Endothelial cell (in vitro differentiated cells): ENCODE results near the gene CEP78. TPM values are rescaled to one million over a fixed set of nuclear protein-coding genes. Genes with fewer than 3 reads are reported as not detected.
"Not testable (repeated sequence)": the region's sequence is repeated elsewhere in the genome, so short reads cannot be mapped to it uniquely, and the experiment has no call there.

Experiments used
- DNase-seq: peaks from one replicate; pipeline ENCODE4 v3.0.0; 2021; ENCODE audit warnings: low spot score
- H3K27ac Mint-ChIP-seq: one replicate; pipeline ENCODE4 v1.8.0; 2021; ENCODE audit warnings: mixed read lengths, inconsistent platforms; ENCODE audit not compliant: unreplicated experiment
- H3K27me3 Mint-ChIP-seq: one replicate; pipeline ENCODE4 v1.8.0; 2021; ENCODE audit warnings: mild to moderate bottlenecking, moderate library complexity, mixed read lengths, inconsistent platforms; ENCODE audit not compliant: unreplicated experiment
- H3K36me3 Mint-ChIP-seq: one replicate; pipeline ENCODE4 v1.8.0; 2021; ENCODE audit warnings: mild to moderate bottlenecking, low read depth, mixed read lengths, inconsistent platforms; ENCODE audit not compliant: unreplicated experiment
- H3K4me1 Mint-ChIP-seq: one replicate; pipeline ENCODE4 v1.8.0; 2021; ENCODE audit warnings: mild to moderate bottlenecking, mixed read lengths, inconsistent platforms; ENCODE audit not compliant: unreplicated experiment
- H3K4me3 Mint-ChIP-seq: one replicate; pipeline ENCODE4 v1.8.0; 2021; ENCODE audit warnings: mild to moderate bottlenecking, mixed read lengths, inconsistent platforms; ENCODE audit not compliant: unreplicated experiment
- H3K9me3 Mint-ChIP-seq: one replicate; pipeline ENCODE4 v1.8.0; 2021; ENCODE audit warnings: mixed read lengths, inconsistent platforms; ENCODE audit not compliant: unreplicated experiment
- total RNA-seq: library from RNA; stranded (reverse); fragmentation: NEBNext Ultra II Directional; extraction: Animal tissue kit (Norgen Biotek cat#: 25700); gene quantifications from one replicate; pipeline ENCODE4 v1.2.1, GENCODE V29; 2021; ENCODE audit not compliant: unreplicated experiment
- TF ChIP-seq, protein P1 (sequence below): fragments of 200-600 bp; sonication (generic); IDR thresholded peaks from one replicate; pipeline ENCODE4 v1.5.0; 2021; ENCODE audit warnings: antibody characterized with exemption; ENCODE audit not compliant: unreplicated experiment

CEP78 gene
- total RNA-seq, 1 donor from 2014 or later: 21.7 TPM

DNA sequence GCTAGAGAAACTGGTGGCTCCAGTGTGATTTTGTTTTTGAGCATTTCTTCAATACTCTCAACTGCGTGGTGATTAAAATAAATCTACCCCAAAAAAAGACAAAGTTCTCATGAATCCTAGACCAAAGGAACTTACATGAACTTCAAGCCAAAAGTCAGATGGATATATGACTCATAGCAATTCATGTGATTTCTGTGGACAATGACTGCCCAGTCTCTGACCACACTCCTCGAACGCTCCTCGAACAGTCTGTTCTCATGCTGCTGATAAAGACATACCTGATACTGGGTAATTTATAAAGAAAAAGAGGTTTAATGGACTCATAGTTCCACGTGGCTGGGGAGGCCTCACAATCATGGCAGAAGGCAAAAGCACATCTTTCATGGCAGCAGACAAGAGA, 46.4 kb upstream of the CEP78 start:
- no peaks in the 10 kb centered on the region for H3K9me3 Mint-ChIP-seq
- H3K4me3 Mint-ChIP-seq: no peak overlapping the region
- H3K4me1 Mint-ChIP-seq: no peaks in the 10 kb centered on the region
- TF ChIP-seq, protein P1, sequence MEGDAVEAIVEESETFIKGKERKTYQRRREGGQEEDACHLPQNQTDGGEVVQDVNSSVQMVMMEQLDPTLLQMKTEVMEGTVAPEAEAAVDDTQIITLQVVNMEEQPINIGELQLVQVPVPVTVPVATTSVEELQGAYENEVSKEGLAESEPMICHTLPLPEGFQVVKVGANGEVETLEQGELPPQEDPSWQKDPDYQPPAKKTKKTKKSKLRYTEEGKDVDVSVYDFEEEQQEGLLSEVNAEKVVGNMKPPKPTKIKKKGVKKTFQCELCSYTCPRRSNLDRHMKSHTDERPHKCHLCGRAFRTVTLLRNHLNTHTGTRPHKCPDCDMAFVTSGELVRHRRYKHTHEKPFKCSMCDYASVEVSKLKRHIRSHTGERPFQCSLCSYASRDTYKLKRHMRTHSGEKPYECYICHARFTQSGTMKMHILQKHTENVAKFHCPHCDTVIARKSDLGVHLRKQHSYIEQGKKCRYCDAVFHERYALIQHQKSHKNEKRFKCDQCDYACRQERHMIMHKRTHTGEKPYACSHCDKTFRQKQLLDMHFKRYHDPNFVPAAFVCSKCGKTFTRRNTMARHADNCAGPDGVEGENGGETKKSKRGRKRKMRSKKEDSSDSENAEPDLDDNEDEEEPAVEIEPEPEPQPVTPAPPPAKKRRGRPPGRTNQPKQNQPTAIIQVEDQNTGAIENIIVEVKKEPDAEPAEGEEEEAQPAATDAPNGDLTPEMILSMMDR: no peak
- no peak for DNase-seq
- H3K27me3 Mint-ChIP-seq: no peaks in the 10 kb centered on the region
- H3K27ac Mint-ChIP-seq: no peak overlapping the region
- H3K36me3 Mint-ChIP-seq: no peaks in the 10 kb centered on the region

DNA sequence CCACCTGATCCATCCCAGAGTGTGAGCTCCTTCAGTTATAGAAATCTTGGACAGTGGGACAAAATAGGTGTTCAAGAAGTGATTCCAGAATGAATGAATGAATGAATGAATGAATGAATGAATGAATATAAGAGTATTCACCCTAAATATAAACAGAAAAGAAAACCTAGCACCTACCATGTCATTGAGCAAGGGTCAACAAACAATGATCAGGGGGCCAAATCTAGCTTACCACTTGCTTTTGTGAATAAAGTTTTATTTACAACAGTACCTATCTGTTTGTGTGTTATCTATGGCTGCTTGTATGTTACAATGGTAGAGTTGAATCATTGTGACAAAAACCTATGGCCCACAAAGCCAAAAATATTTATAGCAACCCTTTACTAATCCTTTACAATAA, 43.9 kb upstream of the CEP78 start:
- Mint-ChIP-seq H3K27me3 (no peaks in the 10 kb centered on the region), H3K9me3 (no peaks in the 10 kb centered on the region), H3K4me3 (no peak overlapping the region), H3K27ac (no peak overlapping the region), H3K36me3 (no peaks in the 10 kb centered on the region), H3K4me1 (no peaks in the 10 kb centered on the region)
- DNase-seq: no peak
- TF ChIP-seq, protein P1: no peak

DNA sequence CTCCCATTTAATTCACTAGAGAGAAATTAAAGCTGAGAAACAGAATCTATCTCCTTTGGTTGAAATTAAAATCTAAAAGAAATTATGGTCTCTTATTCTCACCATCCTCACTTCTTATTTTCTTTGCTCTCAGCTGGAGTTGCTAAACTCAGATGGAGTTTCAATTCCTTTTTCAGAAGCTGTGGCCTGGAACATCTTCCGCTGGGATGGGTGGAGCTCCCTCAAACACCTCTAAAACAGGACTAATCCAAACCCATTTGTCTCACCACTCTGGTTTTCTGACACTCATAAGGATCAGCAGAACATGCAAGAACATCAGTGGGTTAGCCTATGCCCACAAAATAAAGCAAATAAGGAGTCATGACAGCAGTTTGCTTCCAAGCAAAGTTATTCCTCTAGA, 39.6 kb upstream of the CEP78 start:
- TF ChIP-seq, protein P1: no peak
- H3K27ac Mint-ChIP-seq: no peak overlapping the region
- H3K27me3 Mint-ChIP-seq: no peaks in the 10 kb centered on the region
- no peak for DNase-seq
- H3K4me1 Mint-ChIP-seq: no peaks in the 10 kb centered on the region
- no peaks in the 10 kb centered on the region for H3K9me3 Mint-ChIP-seq
- no peaks in the 10 kb centered on the region for H3K36me3 Mint-ChIP-seq
- no peak overlapping the region for H3K4me3 Mint-ChIP-seq

DNA sequence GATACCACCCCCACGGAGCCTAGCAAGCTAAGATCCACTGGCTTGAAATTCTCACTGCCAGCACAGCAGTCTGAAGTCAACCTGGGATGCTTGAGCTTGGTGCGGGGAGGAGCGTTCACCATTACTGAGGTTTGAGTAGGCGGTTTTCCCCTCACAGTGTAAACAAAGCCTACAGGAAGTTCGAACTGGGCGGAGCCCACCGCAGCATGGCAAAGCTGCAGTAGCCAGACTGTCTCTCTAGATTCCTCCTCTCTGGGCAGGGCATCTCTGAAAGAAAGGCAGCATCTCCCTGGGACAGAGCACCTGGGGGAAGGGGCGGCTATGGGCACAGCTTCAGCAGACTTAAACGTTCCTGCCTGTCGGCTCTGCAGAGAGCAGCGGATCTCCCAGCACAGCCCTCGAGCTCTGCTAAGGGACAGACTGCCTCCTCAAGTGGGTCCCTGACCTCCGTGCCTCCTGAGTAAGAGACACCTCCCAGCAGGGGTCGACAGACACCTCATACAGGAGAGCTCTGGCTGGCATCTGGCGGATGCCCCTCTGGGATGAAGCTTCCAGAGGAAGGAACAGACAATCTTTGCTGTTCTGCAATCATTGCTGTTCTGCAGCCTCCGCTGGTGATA, 34.6 kb upstream of the CEP78 start:
- H3K27me3 Mint-ChIP-seq, H3K4me3 Mint-ChIP-seq, H3K27ac Mint-ChIP-seq, H3K36me3 Mint-ChIP-seq, H3K4me1 Mint-ChIP-seq, H3K9me3 Mint-ChIP-seq: not testable (repeated sequence)
- DNase-seq: peak; percentile 7

- TF ChIP-seq, protein P1: no peak
- no peaks in the 10 kb centered on the region for H3K27me3 Mint-ChIP-seq
- no peaks in the 10 kb centered on the region for H3K9me3 Mint-ChIP-seq
Observed at GRCh38 chr9:78207319-78207718, 28.6 kb upstream of the CEP78 start.

More at GRCh38 chr9:78207319-78207718, 28.6 kb upstream of the CEP78 start:
- Mint-ChIP-seq H3K4me1 (peaks cover 3% of the 10 kb centered on the region), H3K27ac (no peak overlapping the region), H3K4me3 (no peak overlapping the region), H3K36me3 (no peaks in the 10 kb centered on the region)
- DNase-seq: no peak
